Measurements from ENCODE around the gene C2CD2.

Gene C2CD2

GRCh38 chr21:41956926-41957729, 3.3 kb upstream of the C2CD2 start:
- TF ChIP-seq, protein P1, sequence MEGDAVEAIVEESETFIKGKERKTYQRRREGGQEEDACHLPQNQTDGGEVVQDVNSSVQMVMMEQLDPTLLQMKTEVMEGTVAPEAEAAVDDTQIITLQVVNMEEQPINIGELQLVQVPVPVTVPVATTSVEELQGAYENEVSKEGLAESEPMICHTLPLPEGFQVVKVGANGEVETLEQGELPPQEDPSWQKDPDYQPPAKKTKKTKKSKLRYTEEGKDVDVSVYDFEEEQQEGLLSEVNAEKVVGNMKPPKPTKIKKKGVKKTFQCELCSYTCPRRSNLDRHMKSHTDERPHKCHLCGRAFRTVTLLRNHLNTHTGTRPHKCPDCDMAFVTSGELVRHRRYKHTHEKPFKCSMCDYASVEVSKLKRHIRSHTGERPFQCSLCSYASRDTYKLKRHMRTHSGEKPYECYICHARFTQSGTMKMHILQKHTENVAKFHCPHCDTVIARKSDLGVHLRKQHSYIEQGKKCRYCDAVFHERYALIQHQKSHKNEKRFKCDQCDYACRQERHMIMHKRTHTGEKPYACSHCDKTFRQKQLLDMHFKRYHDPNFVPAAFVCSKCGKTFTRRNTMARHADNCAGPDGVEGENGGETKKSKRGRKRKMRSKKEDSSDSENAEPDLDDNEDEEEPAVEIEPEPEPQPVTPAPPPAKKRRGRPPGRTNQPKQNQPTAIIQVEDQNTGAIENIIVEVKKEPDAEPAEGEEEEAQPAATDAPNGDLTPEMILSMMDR (conservative IDR thresholded peaks at IDR 0.05; ENCODE audit: low read length), result no peak; the same call in 1 of the 2 replicates
- no peak overlapping the region for H3K4me3 ChIP-seq (ENCODE audit: low read length)
- DNase-seq (ENCODE audit: low read depth), result peak; percentile 79

DNA sequence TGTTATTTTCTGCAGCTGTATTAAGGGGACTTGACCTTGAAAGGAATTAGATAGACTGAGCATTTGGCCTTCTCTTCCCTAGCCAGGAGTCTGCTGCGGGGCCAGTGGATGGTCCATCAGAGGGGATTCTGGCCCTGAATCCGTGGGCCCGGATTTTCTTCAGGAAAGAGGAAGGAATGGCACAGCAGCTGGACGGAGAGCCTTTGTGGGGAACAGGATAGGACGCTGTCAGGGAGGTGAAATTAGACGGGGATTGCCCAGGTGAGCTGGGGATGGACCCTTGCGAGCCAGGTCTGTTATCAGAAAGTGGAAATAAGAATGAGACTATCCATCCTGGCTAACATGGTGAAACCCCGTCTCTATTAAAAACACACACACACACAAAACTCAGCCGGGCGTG, 1.7 kb upstream of the C2CD2 start:
- no peak for DNase-seq (ENCODE audit: low read depth)
- TF ChIP-seq, protein P1 (conservative IDR thresholded peaks at IDR 0.05; ENCODE audit: low read length), result no peak
- H3K4me3 ChIP-seq (ENCODE audit: low read length), result no peak overlapping the region

DNA sequence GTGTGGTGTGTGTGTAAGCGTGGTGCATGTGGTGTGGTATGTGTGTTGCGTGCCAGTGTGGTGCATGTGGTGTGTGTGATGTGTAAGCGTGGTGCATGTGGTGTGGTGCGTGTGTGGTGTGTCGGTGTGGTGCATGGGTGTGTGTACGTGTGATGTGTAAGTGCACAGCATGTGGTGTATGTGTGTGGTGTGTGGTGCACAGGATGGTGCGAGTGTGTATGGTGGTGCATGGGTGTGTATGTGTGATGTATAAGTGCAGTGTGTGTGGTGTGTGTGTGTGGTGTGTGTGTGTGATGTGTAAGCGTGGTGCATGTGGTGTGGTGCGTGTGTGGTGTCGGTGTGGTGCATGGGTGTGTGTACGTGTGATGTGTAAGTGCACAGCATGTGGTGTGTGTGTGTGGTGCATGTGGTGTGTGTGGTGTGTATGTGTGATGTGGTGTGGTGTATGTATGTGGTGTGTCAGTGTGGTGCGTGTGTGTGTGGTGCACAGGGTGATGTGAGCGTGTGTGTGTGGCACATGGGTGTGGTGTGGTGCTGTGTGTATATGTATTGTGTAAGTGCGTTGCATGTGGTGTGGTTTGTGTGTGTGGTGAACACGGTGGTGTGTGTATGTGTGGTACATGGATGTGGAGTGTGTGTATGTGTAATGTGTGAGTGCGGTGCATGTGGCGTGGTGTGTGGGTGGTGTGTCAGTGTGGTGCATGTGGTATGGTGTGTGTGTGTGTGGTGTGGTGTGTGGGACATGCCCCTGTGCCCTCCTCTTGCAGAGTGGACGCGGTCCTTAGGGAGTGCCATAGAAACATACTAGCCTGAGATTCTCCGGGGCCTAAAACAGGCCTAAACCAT, 1.1 kb upstream of the C2CD2 start:
- TF ChIP-seq, protein P1 (conservative IDR thresholded peaks at IDR 0.05; ENCODE audit: low read length), result no peak
- no peak for DNase-seq (ENCODE audit: low read depth)
- H3K4me3 ChIP-seq (ENCODE audit: low read length), result no peak overlapping the region

DNA sequence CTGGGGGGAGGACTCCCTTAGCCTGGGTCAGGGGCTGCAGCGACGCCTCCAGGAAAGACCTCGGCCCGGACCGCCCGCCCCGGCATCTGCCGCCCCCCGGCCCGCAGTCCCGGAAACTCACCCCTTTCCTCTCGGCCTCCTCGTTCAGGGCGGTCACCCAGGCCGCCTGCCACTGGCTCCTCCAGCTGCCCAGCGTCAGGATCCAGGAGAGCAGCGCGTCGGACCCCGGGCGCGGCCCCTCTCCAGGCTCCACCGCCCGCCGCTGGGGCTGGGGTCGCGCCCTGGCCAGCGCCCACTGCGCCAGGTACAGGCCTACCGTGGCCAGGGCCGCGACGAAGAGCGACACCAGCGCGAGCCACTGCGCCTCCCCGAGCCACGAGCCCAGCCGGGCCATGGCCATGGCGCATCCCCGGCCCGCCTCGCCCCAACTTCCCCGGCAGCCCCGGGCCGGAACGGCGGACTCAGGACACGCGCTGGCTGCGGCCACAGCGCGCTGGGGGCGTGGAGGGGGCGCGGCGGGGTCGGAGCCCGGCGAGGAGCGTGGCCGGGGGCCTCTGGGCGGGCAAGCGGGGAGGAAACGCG, 478 bp downstream of the C2CD2 start:
- H3K4me3 ChIP-seq (ENCODE audit: low read length), result peak overlapping the region; percentile 74
- peak; percentile 14 for DNase-seq (ENCODE audit: low read depth)
- TF ChIP-seq, protein P1 (conservative IDR thresholded peaks at IDR 0.05; ENCODE audit: low read length), result no peak

DNA sequence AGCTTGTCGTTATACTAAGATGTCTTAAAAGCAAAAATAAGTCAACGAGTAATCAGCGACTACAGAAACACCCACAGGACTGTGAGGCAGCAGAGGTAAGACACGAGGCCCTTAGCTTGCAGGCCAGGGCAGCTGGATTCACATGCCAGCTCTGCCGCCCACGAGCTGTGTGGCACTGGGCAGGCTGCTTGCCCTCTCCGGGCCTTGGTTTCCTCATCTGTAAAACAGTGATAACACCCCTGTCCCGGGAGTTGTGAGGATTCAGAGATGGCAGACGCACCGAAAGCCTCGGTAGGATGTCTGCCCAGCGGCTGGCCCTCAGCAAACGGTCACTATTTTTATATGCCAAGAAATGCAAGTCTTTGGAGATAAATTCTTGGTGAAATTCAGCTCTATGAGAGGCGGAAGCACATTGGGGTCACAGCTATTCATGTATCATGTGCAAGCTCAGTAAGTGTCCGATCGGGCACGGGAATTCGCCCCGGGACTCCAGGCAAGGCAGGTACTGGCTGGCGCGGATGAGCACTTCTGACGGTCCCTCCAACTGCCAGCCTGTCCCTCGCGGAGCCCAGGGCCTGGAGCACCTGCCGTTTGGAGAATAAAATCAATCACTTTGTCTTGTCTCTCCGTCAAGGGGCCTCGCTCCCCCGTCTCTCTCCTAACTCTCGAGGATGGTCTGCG, 1.1 kb downstream of the C2CD2 start:
- H3K4me3 ChIP-seq (ENCODE audit: low read length), result peak overlapping the region; percentile 74
- DNase-seq (ENCODE audit: low read depth), result peak; percentile 13
- TF ChIP-seq, protein P1 (conservative IDR thresholded peaks at IDR 0.05; ENCODE audit: low read length), result no peak

DNA sequence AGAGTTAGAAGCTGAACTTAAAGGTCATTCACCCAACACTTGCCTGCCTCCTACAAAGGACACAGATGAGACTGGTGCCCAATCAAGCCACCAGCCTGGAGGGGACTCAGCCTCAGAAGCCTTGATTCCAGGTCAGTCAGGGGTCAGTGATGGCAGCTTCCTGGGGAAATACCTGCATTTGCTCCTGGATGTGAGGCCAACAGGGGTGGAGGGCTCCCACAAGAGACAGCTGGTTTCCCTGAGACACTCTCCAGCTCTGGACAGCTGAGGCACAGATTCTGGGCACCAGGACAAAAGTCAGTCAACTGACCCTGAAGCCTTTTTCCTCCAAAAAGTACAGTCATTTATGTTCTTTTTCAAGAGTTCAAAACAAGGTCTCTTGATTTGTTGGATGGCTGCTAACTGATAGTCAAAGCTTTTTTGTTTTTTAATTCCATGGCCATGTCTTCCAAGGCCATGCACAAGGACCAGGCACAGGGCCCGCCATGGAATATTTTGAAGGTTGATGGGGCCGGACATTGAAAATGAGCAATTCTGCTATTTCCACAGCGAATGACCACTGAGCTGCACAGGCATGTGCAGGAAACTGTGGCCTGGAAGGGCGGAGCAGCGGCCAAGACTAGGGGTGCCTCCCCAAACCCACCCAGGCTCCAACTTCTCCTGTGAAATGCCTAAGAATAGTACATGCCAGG, 1.8 kb downstream of the C2CD2 start:
- TF ChIP-seq, protein P1 (conservative IDR thresholded peaks at IDR 0.05; ENCODE audit: low read length), result no peak
- peak overlapping the region; percentile 74 for H3K4me3 ChIP-seq (ENCODE audit: low read length)
- DNase-seq (ENCODE audit: low read depth), result no peak

Data from AG10803 (cell line).